RKO (cell line): ENCODE data around the gene TMEM175.

ENCODE experiments used
- DNase-seq: peaks from one replicate; pipeline ENCODE4 v3.0.0-alpha.2; 2016; ENCODE audit warnings: low spot score

Gene TMEM175, protein sequence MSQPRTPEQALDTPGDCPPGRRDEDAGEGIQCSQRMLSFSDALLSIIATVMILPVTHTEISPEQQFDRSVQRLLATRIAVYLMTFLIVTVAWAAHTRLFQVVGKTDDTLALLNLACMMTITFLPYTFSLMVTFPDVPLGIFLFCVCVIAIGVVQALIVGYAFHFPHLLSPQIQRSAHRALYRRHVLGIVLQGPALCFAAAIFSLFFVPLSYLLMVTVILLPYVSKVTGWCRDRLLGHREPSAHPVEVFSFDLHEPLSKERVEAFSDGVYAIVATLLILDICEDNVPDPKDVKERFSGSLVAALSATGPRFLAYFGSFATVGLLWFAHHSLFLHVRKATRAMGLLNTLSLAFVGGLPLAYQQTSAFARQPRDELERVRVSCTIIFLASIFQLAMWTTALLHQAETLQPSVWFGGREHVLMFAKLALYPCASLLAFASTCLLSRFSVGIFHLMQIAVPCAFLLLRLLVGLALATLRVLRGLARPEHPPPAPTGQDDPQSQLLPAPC

DNA sequence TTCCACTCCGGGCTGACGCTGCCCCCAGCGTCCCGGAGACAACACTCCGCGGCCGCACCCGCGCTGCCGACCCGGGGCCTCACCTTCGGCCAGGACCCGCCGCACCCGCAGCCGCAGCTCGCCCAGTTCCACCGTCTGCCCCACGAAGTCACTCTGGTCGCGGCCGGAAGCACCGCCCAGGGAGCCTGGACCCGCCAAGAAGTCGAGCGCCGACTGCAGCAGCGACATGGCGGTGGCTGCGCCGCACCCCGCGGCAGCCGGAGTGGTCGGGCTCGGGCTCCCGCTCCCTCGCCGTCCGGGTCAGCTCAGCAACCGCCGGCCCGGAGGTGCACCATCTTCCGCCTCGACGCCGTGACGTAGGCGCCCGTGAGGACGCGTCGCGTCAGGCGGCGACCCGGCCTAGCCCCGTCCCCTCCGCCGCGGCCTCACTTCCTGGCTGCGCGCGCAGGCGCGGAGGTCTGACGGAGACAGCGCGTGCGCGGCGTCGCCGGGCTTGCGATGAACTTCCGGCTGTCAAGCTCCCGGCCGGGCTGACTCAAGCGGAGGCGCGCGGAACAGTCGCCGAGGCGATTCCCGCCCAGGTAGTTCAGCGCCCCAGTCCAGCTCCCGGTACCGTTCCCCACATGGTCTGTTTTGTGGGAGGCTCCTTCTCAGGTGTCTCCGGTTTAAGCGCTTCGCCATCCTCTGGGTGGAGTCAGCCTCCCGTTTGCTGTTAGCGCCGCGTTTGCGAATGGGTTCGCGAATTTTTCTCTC, at the start of gene TMEM175, which contains the start of gene GAK:
Gene TMEM175 (plus strand): TSS at position 501 of the 753 bp plus-strand sequence. CDS start 15,280 bp downstream, outside the sequence.
Gene GAK (minus strand): TSS at position 357 of the 753 bp plus-strand sequence. CDS start 129 bp downstream, at position 228.
- DNase-seq: peak; percentile 95

DNA sequence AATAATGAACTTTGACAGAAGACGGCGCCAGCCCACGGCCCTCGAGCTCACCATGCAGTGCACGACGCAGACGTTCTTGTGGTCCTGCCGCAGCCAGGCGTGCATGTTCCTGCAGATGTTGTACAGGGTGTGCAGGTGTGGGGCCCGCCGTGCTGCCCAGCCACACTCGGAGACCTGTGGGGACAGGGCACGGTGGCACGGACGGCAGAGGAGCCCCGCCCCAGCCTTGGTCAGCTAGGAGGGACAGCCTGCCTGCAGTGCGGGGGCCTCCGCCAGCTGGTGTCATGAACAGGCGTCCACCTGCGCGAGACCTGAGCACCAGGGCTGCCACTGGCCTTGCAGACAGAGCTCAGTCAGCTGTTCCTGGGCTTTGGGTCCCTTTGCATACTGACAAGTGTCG, 49.6 kb upstream of the TMEM175 start:
- no peak for DNase-seq

DNA sequence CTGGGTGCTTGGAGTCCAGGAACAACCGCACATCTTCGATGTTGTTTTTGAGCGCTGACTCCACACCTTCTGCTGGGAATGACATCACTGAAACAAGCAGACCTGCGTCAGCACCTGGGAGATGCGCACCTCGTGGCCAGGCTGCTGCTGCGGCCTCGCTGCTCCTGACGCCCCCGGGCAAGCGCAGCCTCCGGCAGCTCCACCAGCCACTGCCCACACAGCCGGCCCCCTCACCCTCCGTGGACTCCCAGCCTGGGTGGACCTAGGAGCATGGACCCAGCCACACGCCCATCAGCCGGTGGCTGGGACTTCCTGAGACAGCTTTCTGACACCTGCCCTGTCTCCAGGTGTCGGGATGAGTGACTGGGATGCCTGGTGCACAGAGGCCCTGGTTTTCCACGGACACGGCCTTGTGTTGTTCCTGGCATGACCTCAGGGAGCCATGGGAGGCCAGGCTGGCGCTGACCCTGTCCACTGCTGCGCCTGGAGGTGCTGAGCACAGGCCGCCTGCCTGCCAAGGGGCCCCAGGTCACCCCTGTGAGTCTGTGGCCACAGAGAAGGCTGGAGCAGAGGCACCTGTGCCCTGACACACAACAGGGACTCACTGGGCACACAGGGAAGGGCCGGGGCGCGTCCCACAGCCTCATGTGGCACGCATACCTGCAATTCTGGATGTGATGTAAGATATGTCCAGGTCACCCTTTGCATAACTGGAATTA, 48.7 kb upstream of the TMEM175 start:
- no peak for DNase-seq

DNA sequence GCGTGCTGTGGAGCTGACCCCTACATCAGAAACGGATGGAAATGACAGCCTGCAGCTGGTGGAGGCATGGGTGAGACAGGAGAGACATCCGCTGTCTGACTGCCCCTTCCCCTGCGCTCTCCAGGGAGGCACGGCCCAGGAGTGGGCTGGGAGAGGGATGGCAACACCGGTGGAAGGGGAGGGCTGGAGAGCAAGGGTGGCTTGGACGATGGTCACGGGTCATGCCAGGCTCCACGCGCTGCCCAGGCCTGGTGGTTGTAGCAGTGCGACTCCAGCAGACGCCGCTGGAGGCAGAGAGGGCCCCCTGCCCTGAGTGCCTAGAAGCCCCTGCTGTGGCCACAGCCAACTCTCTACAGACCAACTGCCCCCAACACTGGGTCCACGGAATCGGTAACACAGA, 48.0 kb upstream of the TMEM175 start:
- no peak for DNase-seq

DNA sequence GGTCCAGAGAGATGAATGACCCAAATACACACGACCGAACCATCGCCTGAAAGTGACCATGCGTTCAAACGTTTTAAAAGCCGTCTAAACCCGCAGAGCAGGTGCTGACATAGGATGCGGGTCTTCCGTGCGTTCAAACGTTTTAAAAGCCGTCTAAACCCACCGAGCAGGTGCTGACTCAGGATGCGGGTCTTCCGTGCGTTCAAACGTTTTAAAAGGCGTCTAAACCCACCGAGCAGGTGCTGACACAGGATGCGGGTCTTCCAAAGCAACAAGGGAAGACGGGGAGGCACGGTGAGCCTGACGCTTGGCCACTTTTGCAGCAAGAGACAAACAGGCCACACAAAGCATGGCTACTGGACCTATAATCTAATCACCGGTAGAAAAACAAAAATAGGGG, 47.4 kb upstream of the TMEM175 start:
- DNase-seq: no peak

DNA sequence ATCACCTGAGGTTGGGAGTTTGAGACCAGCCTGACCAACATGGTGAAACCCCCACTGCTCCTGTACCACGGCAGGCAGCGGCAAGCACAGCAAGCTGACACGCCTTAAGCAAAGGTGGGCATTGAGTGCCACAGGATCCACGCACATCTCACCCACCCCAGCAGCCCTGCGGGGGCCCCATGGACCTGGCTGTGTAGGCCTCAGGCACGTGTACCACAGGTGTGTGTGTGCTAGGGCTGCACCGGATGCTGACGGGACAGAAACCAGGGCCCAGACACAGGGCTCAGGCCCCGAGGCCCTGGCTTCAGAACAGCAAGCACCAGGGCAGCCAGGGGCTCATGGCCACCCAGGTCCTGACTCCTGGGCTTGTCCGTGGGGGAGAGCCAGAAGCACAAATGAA, 46.9 kb upstream of the TMEM175 start:
- DNase-seq: peak; percentile 11

DNA sequence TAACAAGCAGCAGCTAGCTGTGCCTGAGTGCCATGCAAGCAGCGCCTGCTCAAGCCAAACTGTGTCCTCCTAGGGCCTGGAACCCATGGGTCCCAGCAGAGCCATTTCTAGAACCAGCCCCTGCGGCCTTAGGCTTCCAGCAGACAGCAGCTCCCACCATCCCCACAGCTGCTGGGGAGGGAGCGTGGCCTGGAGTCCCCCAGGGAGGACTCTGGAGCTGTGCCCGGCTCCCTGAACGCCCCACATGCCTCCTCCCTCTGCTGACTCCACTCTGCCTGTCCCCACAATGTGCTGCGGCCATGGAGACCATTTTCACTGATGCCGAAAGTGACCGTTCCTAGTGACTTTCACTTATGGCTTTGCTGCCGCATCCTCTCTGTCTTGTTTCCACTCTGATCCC, 46.0 kb upstream of the TMEM175 start:
- DNase-seq: no peak

DNA sequence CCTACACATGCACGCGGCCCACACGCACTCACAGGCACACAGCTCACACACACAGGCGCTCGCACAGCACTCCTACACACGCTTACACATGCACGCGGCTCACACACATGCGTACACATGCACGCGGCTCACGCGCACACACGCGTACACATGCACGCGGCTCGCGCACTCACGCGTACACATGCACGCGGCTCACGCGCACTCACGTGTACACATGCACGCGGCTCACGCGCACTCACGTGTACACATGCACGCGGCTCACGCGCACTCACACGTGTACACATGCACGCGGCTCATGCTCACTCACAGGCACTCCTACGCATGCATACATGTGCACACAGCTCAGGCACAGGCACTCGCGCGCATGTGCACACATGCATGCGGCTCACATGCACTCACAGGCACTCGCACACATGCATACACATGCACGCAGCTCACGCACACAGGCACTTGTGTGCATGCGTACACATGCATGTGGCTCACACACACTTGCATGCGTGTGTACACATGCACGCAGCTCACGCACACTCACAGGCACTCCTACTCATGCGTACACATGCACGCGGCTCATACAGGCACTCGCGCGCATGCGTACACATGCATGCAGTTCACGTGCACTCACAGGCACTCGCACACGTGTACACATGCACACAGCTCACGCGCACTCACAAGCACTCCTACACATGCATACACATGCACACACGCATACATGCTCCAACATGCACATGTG, 45.1 kb upstream of the TMEM175 start:
- DNase-seq: no peak

DNA sequence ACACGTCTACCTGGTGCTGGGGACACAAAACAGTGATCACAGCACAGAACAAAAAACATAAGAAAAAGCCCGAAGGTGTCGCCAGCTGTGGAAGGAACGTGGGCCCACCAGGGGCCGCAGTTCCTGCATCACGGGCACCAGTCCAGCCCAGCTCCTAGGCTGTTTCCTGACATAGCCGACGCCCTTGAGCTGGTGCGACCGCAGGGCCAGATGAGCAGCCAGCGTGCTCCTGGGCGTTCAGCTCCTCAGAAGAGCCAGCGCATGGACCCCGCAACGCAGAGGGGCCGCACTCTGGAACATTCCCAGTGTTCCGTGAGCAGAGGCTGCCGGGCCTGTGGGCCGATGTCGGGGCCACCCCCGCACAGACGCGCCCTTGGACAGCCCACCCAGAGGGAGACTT, 44.2 kb upstream of the TMEM175 start:
- no peak for DNase-seq

DNA sequence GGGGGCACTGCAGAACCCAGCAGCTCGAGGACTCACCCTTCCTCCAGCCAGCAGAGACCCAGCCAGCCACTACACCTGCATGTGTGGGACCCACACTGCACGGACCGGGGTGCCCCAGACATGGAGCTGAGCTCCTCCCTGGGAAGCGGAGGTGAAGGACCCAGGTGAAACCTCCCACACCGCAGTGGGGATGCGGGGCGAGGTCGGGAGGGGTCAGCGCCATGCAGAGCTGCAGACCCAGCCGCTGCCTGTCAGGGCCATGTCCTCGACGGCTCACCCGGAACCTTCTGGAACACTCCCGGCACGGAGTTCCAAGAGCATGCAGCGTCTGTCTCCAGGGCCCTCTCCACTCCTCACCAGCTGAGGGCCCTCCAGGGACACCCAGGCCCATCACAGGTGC, 42.7 kb upstream of the TMEM175 start:
- no peak for DNase-seq

DNA sequence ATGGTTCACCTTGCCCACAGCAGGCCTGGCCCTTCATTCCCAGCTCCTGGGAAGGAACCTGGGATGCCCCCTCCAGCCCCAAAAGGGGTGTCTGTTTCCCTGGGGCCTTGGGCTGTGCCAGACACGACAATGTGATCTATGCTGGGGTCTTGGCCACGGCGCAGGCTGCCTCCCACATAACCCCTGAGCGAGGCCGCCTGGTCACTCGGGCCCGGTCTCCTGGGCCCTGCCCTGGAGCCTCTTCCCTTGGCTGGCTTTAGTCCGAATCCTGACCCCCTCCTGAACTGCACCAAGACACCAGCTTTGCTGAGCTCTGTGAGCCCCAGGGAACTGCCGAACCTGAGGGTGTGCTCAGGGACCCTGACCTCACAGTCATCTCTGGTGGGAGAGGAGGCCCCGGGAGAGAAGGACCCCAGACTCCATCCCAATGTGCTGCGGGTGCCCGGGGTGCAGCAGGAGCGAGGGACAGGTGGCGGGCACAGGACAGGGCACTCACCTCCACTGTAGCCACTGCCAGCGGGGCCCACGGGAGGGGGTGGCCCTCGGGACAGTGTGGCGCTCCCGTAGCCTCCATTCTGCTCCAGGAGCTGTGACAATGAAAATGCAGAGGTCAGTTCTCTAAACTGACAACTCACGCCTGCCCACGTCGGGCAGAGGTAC, 42.1 kb upstream of the TMEM175 start:
- DNase-seq: no peak

DNA sequence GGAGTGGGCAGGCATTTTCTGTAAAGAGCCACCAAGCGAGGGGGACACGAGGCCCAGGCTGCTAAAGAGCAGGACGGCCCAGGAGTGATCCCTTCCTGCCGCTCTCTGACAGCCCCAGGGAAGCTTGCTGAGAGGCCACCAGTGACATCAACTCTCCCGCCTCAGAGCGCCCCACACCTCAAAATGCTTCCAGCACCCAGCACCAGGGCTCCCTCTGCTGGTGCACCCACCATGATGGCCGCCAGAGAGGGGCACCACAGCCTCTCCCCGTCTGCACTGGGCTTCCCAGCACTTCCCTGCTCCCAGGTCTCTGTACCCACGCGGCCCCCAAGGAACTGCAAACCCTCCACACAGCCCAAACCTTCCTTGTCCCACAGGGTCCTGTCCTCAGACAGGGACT, 40.5 kb upstream of the TMEM175 start:
- no peak for DNase-seq

DNA sequence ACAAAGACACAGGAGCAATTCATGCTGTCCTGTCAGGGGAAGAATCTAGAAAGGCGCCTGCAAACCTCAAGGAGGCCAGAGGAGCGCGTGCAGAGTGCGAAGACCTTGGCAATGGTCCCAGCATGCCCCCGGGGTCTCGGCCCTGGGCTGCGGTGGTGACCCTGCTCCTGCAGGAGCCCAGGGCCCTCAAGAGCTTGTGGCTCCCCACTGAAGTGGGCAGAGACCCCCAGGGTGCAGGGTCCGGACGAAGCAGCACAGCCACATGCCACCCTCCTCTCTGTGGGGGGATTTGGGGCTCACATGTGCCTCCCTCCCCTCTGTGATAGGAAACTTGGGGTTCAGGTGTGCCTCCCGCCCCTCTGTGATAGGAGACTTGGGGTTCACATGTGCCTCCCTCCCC, 39.5 kb upstream of the TMEM175 start:
- DNase-seq: no peak

DNA sequence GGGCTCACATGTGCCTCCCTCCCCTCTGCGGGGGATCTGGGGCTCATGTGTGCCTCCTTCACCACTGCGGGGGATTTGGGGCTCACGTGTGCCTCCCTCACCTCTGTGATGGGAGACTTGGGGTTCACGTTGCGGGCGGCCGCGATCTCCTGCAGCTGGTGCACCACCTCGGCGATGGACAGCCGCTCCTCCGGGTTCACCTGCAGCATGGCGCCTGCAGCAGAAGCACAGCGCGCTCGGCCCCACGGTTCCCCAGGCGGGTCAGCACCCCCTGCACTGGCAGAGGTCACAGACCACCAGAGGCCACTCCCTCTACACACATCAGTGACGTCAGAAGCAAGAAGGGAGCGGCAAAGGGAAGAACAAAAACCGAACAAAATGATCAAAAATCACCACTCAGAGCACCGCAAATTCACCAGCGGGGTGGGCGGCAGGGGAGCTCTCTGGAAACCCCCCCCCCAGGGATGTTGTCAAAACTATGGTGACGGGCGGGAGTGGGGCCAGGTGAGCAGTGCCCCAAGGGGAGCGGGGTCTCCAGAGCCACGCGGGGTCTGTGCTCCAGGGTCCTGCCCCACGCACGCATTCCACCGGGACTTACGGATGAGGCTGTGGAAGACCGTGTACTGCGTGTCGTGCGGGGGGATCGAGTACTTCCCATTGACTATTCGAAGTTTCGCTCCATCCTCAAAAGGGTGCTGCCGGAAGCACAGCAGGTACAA, 38.8 kb upstream of the TMEM175 start:
- DNase-seq: no peak

DNA sequence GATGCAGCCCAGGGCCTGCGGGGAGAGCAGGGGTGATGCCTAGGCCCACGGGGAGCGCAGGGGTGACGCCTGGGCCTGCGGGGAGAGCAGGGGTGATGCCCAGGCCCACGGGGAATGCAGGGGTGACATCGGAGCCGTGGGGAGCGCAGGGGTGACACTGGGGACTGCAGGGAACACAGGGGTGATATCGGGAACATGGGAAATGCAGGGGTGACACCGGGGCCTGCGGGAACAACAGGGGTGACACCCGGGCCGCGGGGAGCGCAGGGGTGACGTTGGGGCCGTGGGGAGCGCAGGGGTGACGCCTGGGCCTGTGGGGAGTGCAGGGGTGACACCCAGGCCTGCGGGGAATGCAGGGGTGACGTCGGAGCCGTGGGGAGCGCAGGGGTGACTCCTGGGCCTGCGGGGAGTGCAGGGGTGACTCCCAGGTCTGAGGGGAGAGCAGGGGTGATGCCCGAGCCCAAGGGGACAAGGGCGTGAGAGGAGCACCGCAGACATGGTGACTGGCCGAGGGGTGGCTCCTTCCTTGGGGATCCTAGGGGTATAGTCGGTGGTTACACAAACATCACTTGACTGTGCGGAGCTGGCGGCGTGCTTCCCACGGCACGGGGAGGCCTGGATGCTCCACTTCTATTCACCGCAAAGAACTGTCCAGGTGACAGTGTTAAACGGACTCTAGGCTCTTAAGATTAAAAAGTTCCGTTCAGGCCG, 38.1 kb upstream of the TMEM175 start:
- DNase-seq: no peak

DNA sequence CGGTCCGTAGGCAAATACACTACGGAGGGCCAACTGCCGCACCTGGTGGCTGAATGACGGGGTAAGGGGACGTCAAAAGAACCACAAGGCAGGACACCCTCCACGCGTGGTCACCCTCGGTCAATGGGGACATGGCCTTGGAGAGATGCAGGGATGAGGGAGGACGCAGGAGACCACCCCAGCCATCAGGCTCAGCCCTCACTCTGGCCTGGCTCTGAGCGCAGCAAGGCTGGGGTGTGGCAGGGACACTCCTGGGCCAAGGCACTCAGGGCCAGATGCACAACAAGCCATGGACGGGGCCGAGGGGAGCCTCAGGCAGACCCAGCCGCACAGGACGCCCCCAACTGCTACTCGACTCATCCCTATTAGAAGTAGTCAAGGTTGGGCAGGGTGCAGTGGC, 36.7 kb upstream of the TMEM175 start:
- no peak for DNase-seq

DNA sequence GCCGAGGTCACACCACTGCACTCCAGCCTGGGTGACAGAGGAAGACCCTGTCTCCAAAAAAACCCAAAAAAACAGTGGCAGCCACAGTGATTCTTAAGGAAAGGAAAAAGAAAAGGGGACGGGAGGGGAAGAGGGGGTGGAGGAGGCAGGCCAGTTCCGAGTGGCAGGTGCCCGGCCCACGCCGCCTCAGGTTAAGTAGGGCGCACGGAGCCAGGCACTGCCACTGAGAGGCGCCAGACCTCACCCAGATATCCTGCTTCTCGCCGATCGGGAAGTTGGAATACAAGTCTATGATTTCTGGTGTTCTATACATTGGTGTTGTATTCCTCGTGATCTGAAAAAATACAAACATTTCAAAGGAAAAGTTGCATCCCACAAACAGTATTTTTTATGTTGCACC, 36.0 kb upstream of the TMEM175 start:
- no peak for DNase-seq

DNA sequence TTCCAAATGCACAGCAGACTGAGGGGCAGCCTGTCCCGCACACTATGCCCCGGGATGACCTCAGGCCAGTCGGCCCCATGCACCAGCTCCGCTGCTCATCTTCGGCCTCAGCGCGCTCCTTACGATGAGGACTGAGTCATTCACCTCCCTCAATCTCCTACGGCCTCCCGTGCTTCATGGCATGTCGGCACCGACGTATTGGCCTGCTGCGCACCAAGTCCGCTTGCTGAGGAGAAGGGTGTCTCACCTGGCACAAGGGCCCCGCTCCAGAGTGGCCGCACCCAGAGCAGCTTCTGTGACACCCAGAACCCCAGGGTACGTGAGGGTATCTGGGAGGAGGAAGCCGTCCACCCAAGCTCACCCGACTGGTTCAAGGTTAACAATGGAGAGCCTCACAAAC, 35.6 kb upstream of the TMEM175 start:
- no peak for DNase-seq

DNA sequence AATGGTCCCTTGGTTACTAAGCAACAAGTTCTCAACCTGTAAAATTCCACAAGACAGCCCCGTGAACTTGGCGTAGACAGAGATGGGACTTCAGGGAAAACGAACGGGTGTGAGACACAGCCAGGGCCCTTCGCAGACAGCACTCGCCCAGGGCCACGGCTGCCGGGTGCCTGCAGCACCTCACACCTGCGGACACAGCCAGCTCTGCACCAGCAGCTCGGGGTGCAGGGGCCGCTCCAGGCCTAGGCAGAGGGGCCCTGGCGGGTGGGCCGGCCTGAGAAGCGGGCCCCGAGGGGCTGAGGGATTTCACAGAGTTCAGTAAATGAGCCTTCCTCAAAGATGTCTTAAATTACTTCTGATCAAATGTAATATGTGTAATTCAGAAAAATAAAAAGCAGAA, 34.1 kb upstream of the TMEM175 start:
- no peak for DNase-seq
